B cell (primary cell): ENCODE data around the gene KCND3. TPM values are rescaled to one million over a fixed set of nuclear protein-coding genes. Genes with fewer than 3 reads are reported as not detected.
A peak's percentile ranks its signal among the peaks of the same experiment; 100 is the strongest.

Experiments used
- ATAC-seq: fragments of 200-7000 bp; cut with Tn5 transposase; one replicate; pipeline ENCODE4 v1.10.0; 2021; ENCODE audit warnings: low read depth, mild to moderate bottlenecking, moderate number of reproducible peaks, moderate library complexity
- CTCF ChIA-PET: fragments of 350-600 bp; sonication (Branson Sonifier 250); formaldehyde crosslinking; loops from one replicate; lab custom pipeline; 2021; ENCODE audit warnings: antibody characterized with exemption, inconsistent platforms; lab: Charles Lee
- POLR2A ChIA-PET: fragments of 350-600 bp; sonication (Branson Sonifier 250); formaldehyde crosslinking; loops from one replicate; lab custom pipeline; 2021; ENCODE audit warnings: antibody characterized with exemption; lab: Charles Lee
- DNase-seq: peaks from one replicate; pipeline ENCODE4 v3.0.0; 2013
- H2AFZ ChIP-seq: 2 replicates; pipeline ENCODE4 v1.6.1; 2012; ENCODE audit warnings: mild to moderate bottlenecking, low read depth, low read length; ENCODE audit not compliant: insufficient read depth, poor library complexity, severe bottlenecking
- H3K27ac ChIP-seq, 2 donors: 1 replicate in 1 of 2; 2 replicates in 1 of 2; pipeline ENCODE4 v1.5.1; 2012 to 2013; ENCODE audit warnings: low read length in 2 of 2, mild to moderate bottlenecking in 2 of 2, moderate library complexity in 1 of 2
- H3K27me3 ChIP-seq, 4 experiments: fragments of 200-600 bp in 1 of 4; sonication (generic) in 1 of 4; replicated peaks in 1 of 4; 1 replicate in 2 of 4; 2 replicates in 2 of 4; pipeline versions ENCODE4 v1.6.1 to v1.7.0; 2013 to 2016; ENCODE audit warnings: low read length in 3 of 4, mild to moderate bottlenecking in 2 of 4, mixed read lengths in 1 of 4, moderate library complexity in 1 of 4; ENCODE audit not compliant: insufficient read depth in 4 of 4, control insufficient read depth in 3 of 4; ENCODE audit errors: control extremely low read depth in 1 of 4
- H3K36me3 ChIP-seq, 2 experiments: replicated peaks in 1 of 2; 1 replicate in 1 of 2; 2 replicates in 1 of 2; pipeline versions ENCODE4 v1.6.1 to v1.7.1; 2013; ENCODE audit warnings: low read length in 1 of 2; ENCODE audit not compliant: insufficient read depth in 2 of 2, control insufficient read depth in 1 of 2; ENCODE audit errors: control extremely low read depth in 1 of 2, extremely low read depth in 1 of 2
- H3K4me1 ChIP-seq, 2 donors: fragments of 200-600 bp in 1 of 2; sonication (generic) in 1 of 2; 1 replicate in 1 of 2; 2 replicates in 1 of 2; pipeline versions ENCODE4 v1.5.1 to v1.6.1; 2013 to 2017; ENCODE audit warnings: low read length in 2 of 2; ENCODE audit not compliant: control insufficient read depth in 2 of 2, insufficient read depth in 2 of 2
- H3K4me2 ChIP-seq: replicated peaks from 2 replicates; pipeline ENCODE3; 2012; ENCODE audit warnings: mild to moderate bottlenecking, low read depth, low read length; ENCODE audit not compliant: poor library complexity, severe bottlenecking
- H3K4me3 ChIP-seq, 5 experiments: fragments of 200-600 bp in 1 of 5; sonication (generic) in 1 of 5; 1 replicate in 3 of 5; 2 replicates in 2 of 5; pipeline versions ENCODE4 v1.5.1 to v1.7.0; 2011 to 2016; ENCODE audit warnings: low read length in 4 of 5, mild to moderate bottlenecking in 4 of 5, low read depth in 2 of 5, control low read depth in 1 of 5, moderate library complexity in 1 of 5; ENCODE audit not compliant: insufficient read depth in 1 of 5; ENCODE audit errors: control extremely low read depth in 1 of 5, extremely low read depth in 1 of 5
- H3K79me2 ChIP-seq: fragments of 200-600 bp; sonication (generic); one replicate; pipeline ENCODE4 v1.6.0; 2016; ENCODE audit warnings: low read length; ENCODE audit not compliant: control insufficient read depth, insufficient read depth
- H3K9ac ChIP-seq: fragments of 200-600 bp; sonication (generic); 2 replicates; pipeline ENCODE4 v1.6.1; 2017; ENCODE audit warnings: mild to moderate bottlenecking, low read length, moderate library complexity
- H3K9me3 ChIP-seq, 3 donors: one replicate each; pipeline versions ENCODE4 v1.6.1 to v1.7.1; 2013; ENCODE audit warnings: low read length in 2 of 3; ENCODE audit not compliant: control insufficient read depth in 2 of 3, insufficient read depth in 1 of 3; ENCODE audit errors: control extremely low read depth in 1 of 3
- H4K20me1 ChIP-seq: 2 replicates; pipeline ENCODE4 v1.6.0; 2012; ENCODE audit warnings: mild to moderate bottlenecking, low read length; ENCODE audit not compliant: insufficient read depth, control insufficient read depth, poor library complexity, severe bottlenecking
- H3K27ac Mint-ChIP-seq: one replicate; pipeline ENCODE4 v1.8.0; 2021; ENCODE audit warnings: mixed read lengths
- H3K27me3 Mint-ChIP-seq: one replicate; pipeline ENCODE4 v1.8.0; 2021; ENCODE audit warnings: mixed read lengths
- H3K4me1 Mint-ChIP-seq: one replicate; pipeline ENCODE4 v1.8.0; 2021; ENCODE audit warnings: mixed read lengths
- H3K4me3 Mint-ChIP-seq: one replicate; pipeline ENCODE4 v1.8.0; 2021; ENCODE audit warnings: mixed read lengths
- H3K9me3 Mint-ChIP-seq: one replicate; pipeline ENCODE4 v1.8.0; 2022; ENCODE audit warnings: mixed read lengths; ENCODE audit not compliant: insufficient read depth
- CTCF ChIP-seq: fragments of 200-600 bp; IDR thresholded peaks from one replicate; pipeline ENCODE4 v1.8.0; 2022; ENCODE audit warnings: antibody characterized with exemption, mild to moderate bottlenecking
- EZH2 ChIP-seq: IDR thresholded peaks from 2 replicates; pipeline ENCODE4 v1.6.1; 2012; ENCODE audit warnings: borderline replicate concordance, low read depth, mild to moderate bottlenecking, moderate library complexity, low read length; ENCODE audit not compliant: insufficient read depth, poor library complexity, severe bottlenecking
- WGBS: methylation state at CpG from one replicate; pipeline ENCODE4 v1.1.5; 2013; ENCODE audit warnings: missing lambda C conversion rate; ENCODE audit not compliant: insufficient coverage; 5-methylcytosine and 5-hydroxymethylcytosine counted together
- intact Hi-C: fragments of 100-400 bp; cut with micrococcal nuclease; formaldehyde crosslinking; loops from one replicate; pipeline ENCODE4 v1.10.0; 2022
- polyA plus RNA-seq: library from polyadenylated mRNA; depleted of rRNA; stranded (reverse); fragments of >200 nt; gene quantifications from 2 replicates; pipeline ENCODE4 v1.2.3, GENCODE V29; 2012
- total RNA-seq, 2 donors: library from RNA; stranded (reverse); fragments of 120-200 nt in 1 of 2; gene quantifications; 1 replicate in 1 of 2; 2 replicates in 1 of 2; pipeline versions ENCODE4 v1.2.3 to v1.2.4, GENCODE V29; 2013 to 2022

The KCND3 gene
- total and polyA plus RNA-seq, 2 donors (not counting 1 experiment from before 2014, with no cell fraction given), result 0.07 TPM; not detected in 1

GRCh38 chr1:111805251-111805650, 184.2 kb downstream of the KCND3 start:
- H3K4me3 Mint-ChIP-seq, result peak overlapping the region; percentile 5
- H3K79me2 ChIP-seq, result no peaks in the 10 kb centered on the region
- no peaks in the 10 kb centered on the region for H3K9me3 Mint-ChIP-seq
- no peak for TF ChIP-seq CTCF
- TF ChIP-seq EZH2, result no peak
- 70% methylated on average over 2 of the region's 2 CpGs for WGBS
- intact Hi-C loops, result no loop called here
- no peaks in the 10 kb centered on the region for H3K36me3 ChIP-seq
- H3K4me3 ChIP-seq, result no peak overlapping the region
- H4K20me1 ChIP-seq, result no peaks in the 10 kb centered on the region
- no peaks in the 10 kb centered on the region for H3K27me3 ChIP-seq
- ChIA-PET CTCF (no interaction called here), POLR2A (no interaction called here)
- H3K9ac ChIP-seq, result no peak overlapping the region
- H3K9me3 ChIP-seq, result peaks cover 0 to 6% (median 3%) of the 10 kb centered on the region in 3 donors
- peaks cover 49 to 56% of the 10 kb centered on the region in 2 donors for H3K4me1 ChIP-seq
- no peak for ATAC-seq
- no peak overlapping the region for H3K27ac ChIP-seq
- no peak overlapping the region for H3K4me2 ChIP-seq
- H3K27ac Mint-ChIP-seq, result no peak overlapping the region
- DNase-seq, result no peak
- peaks cover 59% of the 10 kb centered on the region for H3K4me1 Mint-ChIP-seq
- no peak overlapping the region for H2AFZ ChIP-seq
- H3K27me3 Mint-ChIP-seq, result no peaks in the 10 kb centered on the region

DNA sequence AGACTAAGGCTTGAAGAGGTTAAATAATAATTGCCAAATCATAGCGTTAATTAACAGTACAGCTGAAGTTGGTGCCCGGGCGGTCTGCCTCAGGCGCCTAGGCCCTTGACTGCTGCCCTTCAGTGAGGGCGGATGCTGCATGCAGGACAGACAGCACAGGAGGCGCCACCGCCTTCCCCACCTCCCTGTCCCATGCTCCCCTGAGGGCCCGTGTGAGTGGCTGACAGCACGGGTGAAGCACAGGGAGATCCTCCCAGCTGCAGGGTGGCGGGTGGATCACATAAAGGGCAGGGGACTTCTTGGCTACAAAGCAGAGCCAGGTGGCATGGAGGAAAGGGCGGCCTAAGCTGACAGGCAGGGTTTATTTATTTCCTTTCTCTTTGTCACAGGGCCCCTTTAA, 184.7 kb downstream of the KCND3 start:
- DNase-seq (no peak), ATAC-seq (no peak)
- no peak overlapping the region for H3K4me3 ChIP-seq
- H3K9ac ChIP-seq, result no peak overlapping the region
- WGBS, result 97% methylated on average over 7 of the region's 11 CpGs
- no peaks in the 10 kb centered on the region for H3K27me3 Mint-ChIP-seq
- no peaks in the 10 kb centered on the region for H3K27me3 ChIP-seq
- CTCF ChIA-PET, result no interaction called here
- H3K79me2 ChIP-seq, result no peaks in the 10 kb centered on the region
- no peak overlapping the region for H3K27ac Mint-ChIP-seq
- H2AFZ ChIP-seq, result no peak overlapping the region
- H3K4me2 ChIP-seq, result no peak overlapping the region
- H3K27ac ChIP-seq, result no peak overlapping the region
- H3K4me3 Mint-ChIP-seq, result no peak overlapping the region
- peaks cover 0 to 7% (median 3%) of the 10 kb centered on the region in 3 donors for H3K9me3 ChIP-seq
- intact Hi-C loops, result no loop called here
- no peaks in the 10 kb centered on the region for H4K20me1 ChIP-seq
- TF ChIP-seq EZH2 (no peak), CTCF (no peak)
- peaks cover 55% of the 10 kb centered on the region for H3K4me1 Mint-ChIP-seq
- no peaks in the 10 kb centered on the region for H3K9me3 Mint-ChIP-seq
- no peaks in the 10 kb centered on the region for H3K36me3 ChIP-seq
- POLR2A ChIA-PET, result no interaction called here
- H3K4me1 ChIP-seq, result peaks cover 44 to 51% of the 10 kb centered on the region in 2 donors
